ENCODE data around the gene GGA1.

Gene GGA1

GRCh38 chr22:37680191-37680851, 71.7 kb downstream of the GGA1 start:
- no peak overlapping the region for H3K4me3 ChIP-seq (ENCODE audit: low read depth in 1 of 2, low read length in 1 of 2)
- H3K36me3 ChIP-seq = peaks cover 5% of the 10 kb centered on the region
- H3K9me3 ChIP-seq = no peaks in the 10 kb centered on the region
- H3K4me1 ChIP-seq (ENCODE audit: control insufficient read depth in 1 of 2, insufficient read depth in 1 of 2, low read depth in 1 of 2, low read length in 1 of 2) = peaks cover 26 to 41% of the 10 kb centered on the region in 2 experiments
- H3K27me3 ChIP-seq = no peaks in the 10 kb centered on the region
- no peak for TF ChIP-seq CTCF (IDR thresholded peaks at IDR 0.05)
- no peak overlapping the region for H3K27ac ChIP-seq

GRCh38 chr22:37681001-37681424, 72.4 kb downstream of the GGA1 start:
- Histone ChIP-seq H3K27me3 (no peaks in the 10 kb centered on the region), H3K27ac (peak overlapping the region; percentile 15), H3K4me1 (ENCODE audit: control insufficient read depth in 1 of 2, insufficient read depth in 1 of 2, low read depth in 1 of 2, low read length in 1 of 2) (peaks cover 21 to 39% of the 10 kb centered on the region in 2 experiments), H3K4me3 (ENCODE audit: low read depth in 1 of 2, low read length in 1 of 2) (no peak overlapping the region), H3K36me3 (peaks cover 5% of the 10 kb centered on the region), H3K9me3 (no peaks in the 10 kb centered on the region)
- no peak for TF ChIP-seq CTCF (IDR thresholded peaks at IDR 0.05)

- H3K27ac ChIP-seq = peak overlapping the region; percentile 31
- TF ChIP-seq CTCF (IDR thresholded peaks at IDR 0.05) = peak; percentile 90
- peaks cover 5% of the 10 kb centered on the region for H3K36me3 ChIP-seq
- no peaks in the 10 kb centered on the region for H3K27me3 ChIP-seq
- H3K4me3 ChIP-seq (ENCODE audit: low read depth in 1 of 2, low read length in 1 of 2) = no peak overlapping the region
- H3K9me3 ChIP-seq = no peaks in the 10 kb centered on the region
- peaks cover 18 to 36% of the 10 kb centered on the region in 2 experiments for H3K4me1 ChIP-seq (ENCODE audit: control insufficient read depth in 1 of 2, insufficient read depth in 1 of 2, low read depth in 1 of 2, low read length in 1 of 2)
These were observed 73.0 kb downstream of the GGA1 start for GRCh38 chr22:37681556-37682049.
